Fibroblast of lung (primary cell): Measurements from ENCODE around the gene GRIK4. TPM values are rescaled to one million over a fixed set of nuclear protein-coding genes. Genes with fewer than 3 reads are reported as not detected.

Experiments
- DNase-seq, 2 donors: peaks; one replicate each; pipeline versions ENCODE4 v3.0.0 to v3.0.0-alpha.2; 2010; ENCODE audit warnings: low read depth in 2 of 2
- H2AFZ ChIP-seq: 2 replicates; pipeline ENCODE4 v1.5.1; 2012; ENCODE audit warnings: low read length, control low read depth, inconsistent platforms
- H3K27ac ChIP-seq: 2 replicates; pipeline ENCODE4 v1.5.1; 2011; ENCODE audit warnings: low read length, control low read depth; ENCODE audit not compliant: insufficient read depth
- H3K27me3 ChIP-seq: 2 replicates; pipeline ENCODE4 v1.5.1; 2011; ENCODE audit warnings: mild to moderate bottlenecking, low read length; ENCODE audit not compliant: control insufficient read depth, insufficient read depth
- H3K36me3 ChIP-seq: 2 replicates; pipeline ENCODE4 v1.5.1; 2011; ENCODE audit warnings: low read length; ENCODE audit not compliant: control insufficient read depth, insufficient read depth
- H3K4me1 ChIP-seq: 2 replicates; pipeline ENCODE4 v1.5.1; 2011; ENCODE audit warnings: low read length; ENCODE audit not compliant: control insufficient read depth, insufficient read depth; ENCODE audit errors: extremely low read depth
- H3K4me2 ChIP-seq: 2 replicates; pipeline ENCODE4 v1.5.1; 2011; ENCODE audit warnings: low read length, control low read depth; ENCODE audit not compliant: insufficient read depth; ENCODE audit errors: extremely low read depth
- H3K4me3 ChIP-seq, 4 experiments: fragments of 200-600 bp in 1 of 4; sonication (generic) in 1 of 4; replicated peaks in 1 of 4; 2 replicates each; pipeline ENCODE4 v1.5.1; 2011 to 2016; ENCODE audit warnings: low read length in 4 of 4, low read depth in 3 of 4, mild to moderate bottlenecking in 3 of 4, control low read depth in 2 of 4, inconsistent platforms in 1 of 4, mixed read lengths in 1 of 4; ENCODE audit not compliant: insufficient read depth in 1 of 4; ENCODE audit errors: control extremely low read depth in 1 of 4
- H3K79me2 ChIP-seq: 2 replicates; pipeline ENCODE4 v1.5.1; 2012; ENCODE audit warnings: mild to moderate bottlenecking, low read length, inconsistent platforms; ENCODE audit not compliant: control insufficient read depth, insufficient read depth
- H3K9ac ChIP-seq: 2 replicates; pipeline ENCODE4 v1.5.1; 2011; ENCODE audit warnings: mild to moderate bottlenecking, low read length, control low read depth; ENCODE audit not compliant: insufficient read depth
- H3K9me3 ChIP-seq: 2 replicates; pipeline ENCODE4 v1.5.1; 2012; ENCODE audit warnings: low read depth, low read length; ENCODE audit not compliant: control insufficient read depth, insufficient read depth
- H4K20me1 ChIP-seq: 2 replicates; pipeline ENCODE4 v1.5.1; 2011; ENCODE audit warnings: low read length; ENCODE audit not compliant: control insufficient read depth, insufficient read depth; ENCODE audit errors: extremely low read depth
- CTCF ChIP-seq, 2 donors: IDR thresholded peaks in 1 of 2; conservative IDR thresholded peaks in 1 of 2; 1 replicate in 1 of 2; 2 replicates in 1 of 2; pipeline ENCODE4 v1.5.1; 2011 to 2012; ENCODE audit warnings: low read length in 2 of 2, control low read depth in 1 of 2, inconsistent platforms in 1 of 2, low read depth in 1 of 2, mild to moderate bottlenecking in 1 of 2
- EZH2 ChIP-seq: IDR thresholded peaks from 2 replicates; pipeline ENCODE4 v1.5.1; 2012; ENCODE audit warnings: low read length, control low read depth, mild to moderate bottlenecking; ENCODE audit errors: missing control alignments
- polyA plus RNA-seq, 2 donors: library from polyadenylated mRNA; depleted of rRNA in 1 of 2; stranded (reverse) in 1 of 2; unstranded in 1 of 2; fragments of >200 nt; gene quantifications; 2 replicates each; pipeline ENCODE4 v1.2.1, GENCODE V29; 2011 to 2012; ENCODE audit warnings: missing spikeins in 1 of 2
- total RNA-seq: library from RNA; depleted of rRNA; stranded (reverse); fragments of >200 nt; gene quantifications from 2 replicates; pipeline ENCODE4 v1.2.1, GENCODE V29; 2014

The GRIK4 gene
- total and polyA plus RNA-seq, 2 donors (not counting 1 experiment from before 2014, with no cell fraction given) = 0.17 to 1.5 TPM

- Histone ChIP-seq H3K9me3 (no peaks in the 10 kb centered on the region), H2AFZ (no peak overlapping the region), H3K9ac (no peak overlapping the region), H3K4me2 (no peak overlapping the region), H3K27me3 (no peaks in the 10 kb centered on the region), H3K79me2 (no peaks in the 10 kb centered on the region), H4K20me1 (no peaks in the 10 kb centered on the region), H3K27ac (no peak overlapping the region), H3K4me1 (no peaks in the 10 kb centered on the region), H3K36me3 (no peaks in the 10 kb centered on the region), H3K4me3 (no peak overlapping the region)
- no peak for DNase-seq
- TF ChIP-seq CTCF (conservative IDR thresholded peaks at IDR 0.05 in 1 of 2, IDR thresholded peaks at IDR 0.05 in 1 of 2; ENCODE audit: low read depth in 1 of 2, low read length in 2 of 2) (no peak), EZH2 (no peak)
These were observed 283.2 kb downstream of the GRIK4 start for GRCh38 chr11:120794748-120795147.

GRCh38 chr11:120795185-120795584 is 283.6 kb downstream of the GRIK4 start:
- no peak overlapping the region for H3K4me2 ChIP-seq
- H3K27ac ChIP-seq = no peak overlapping the region
- DNase-seq = no peak
- no peaks in the 10 kb centered on the region for H3K27me3 ChIP-seq
- H3K9me3 ChIP-seq = no peaks in the 10 kb centered on the region
- no peak overlapping the region for H2AFZ ChIP-seq
- H3K9ac ChIP-seq = no peak overlapping the region
- H3K79me2 ChIP-seq = no peaks in the 10 kb centered on the region
- no peaks in the 10 kb centered on the region for H3K36me3 ChIP-seq
- TF ChIP-seq CTCF (conservative IDR thresholded peaks at IDR 0.05 in 1 of 2, IDR thresholded peaks at IDR 0.05 in 1 of 2; ENCODE audit: low read depth in 1 of 2, low read length in 2 of 2) = no peak
- no peak for TF ChIP-seq EZH2
- no peak overlapping the region for H3K4me3 ChIP-seq
- H3K4me1 ChIP-seq = no peaks in the 10 kb centered on the region
- H4K20me1 ChIP-seq = no peaks in the 10 kb centered on the region

GRCh38 chr11:120797143-120797542 is 285.6 kb downstream of the GRIK4 start:
- Histone ChIP-seq H3K4me2 (no peak overlapping the region), H3K79me2 (no peaks in the 10 kb centered on the region), H3K4me1 (no peaks in the 10 kb centered on the region), H3K9ac (no peak overlapping the region), H4K20me1 (no peaks in the 10 kb centered on the region), H2AFZ (no peak overlapping the region), H3K36me3 (no peaks in the 10 kb centered on the region), H3K27ac (no peak overlapping the region), H3K27me3 (no peaks in the 10 kb centered on the region), H3K9me3 (no peaks in the 10 kb centered on the region), H3K4me3 (no peak overlapping the region)
- DNase-seq = no peak
- TF ChIP-seq EZH2 = no peak
- TF ChIP-seq CTCF (conservative IDR thresholded peaks at IDR 0.05 in 1 of 2, IDR thresholded peaks at IDR 0.05 in 1 of 2; ENCODE audit: low read depth in 1 of 2, low read length in 2 of 2) = no peak
